Breast epithelium (tissue), 3 donors: ENCODE data around the gene E4F1.

Experiments
- POLR2A ChIP-seq: fragments of 450-650 bp; IDR thresholded peaks from one replicate; pipeline ENCODE4 v1.6.1; 2016; ENCODE audit warnings: antibody characterized with exemption, mild to moderate bottlenecking, moderate library complexity
- POLR2AphosphoS5 ChIP-seq, 3 donors: sonication (generic); formaldehyde crosslinking; IDR thresholded peaks; one replicate each; pipeline ENCODE4 v1.6.1; 2017; ENCODE audit warnings: antibody characterized with exemption in 3 of 3
- TF ChIP-seq, protein P1 (sequence below), 3 donors: fragments of 450-650 bp; IDR thresholded peaks; one replicate each; pipeline ENCODE4 v1.5.1; 2016 to 2017; ENCODE audit warnings: antibody characterized with exemption in 3 of 3, mild to moderate bottlenecking in 3 of 3, moderate library complexity in 3 of 3

DNA sequence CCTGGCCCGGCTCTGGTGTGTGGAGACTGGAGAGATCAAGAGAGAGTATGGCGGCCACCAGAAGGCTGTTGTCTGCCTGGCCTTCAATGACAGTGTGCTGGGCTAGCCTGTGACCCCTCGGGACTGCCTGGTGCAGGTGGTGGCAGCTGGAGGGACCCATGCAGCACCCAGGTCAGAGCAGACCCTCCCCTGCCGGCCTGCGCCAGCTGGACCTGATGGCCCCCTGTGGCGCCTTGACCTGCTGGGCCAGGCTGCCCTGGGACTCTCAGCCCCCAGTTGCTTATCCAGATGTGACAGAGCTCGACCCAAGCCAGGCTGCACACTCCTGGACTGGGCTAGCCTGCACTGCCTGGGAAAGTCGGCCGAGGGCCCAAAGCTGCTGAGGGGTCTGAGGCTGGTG lies 14.6 kb upstream of the E4F1 start:
- TF ChIP-seq, protein P1, sequence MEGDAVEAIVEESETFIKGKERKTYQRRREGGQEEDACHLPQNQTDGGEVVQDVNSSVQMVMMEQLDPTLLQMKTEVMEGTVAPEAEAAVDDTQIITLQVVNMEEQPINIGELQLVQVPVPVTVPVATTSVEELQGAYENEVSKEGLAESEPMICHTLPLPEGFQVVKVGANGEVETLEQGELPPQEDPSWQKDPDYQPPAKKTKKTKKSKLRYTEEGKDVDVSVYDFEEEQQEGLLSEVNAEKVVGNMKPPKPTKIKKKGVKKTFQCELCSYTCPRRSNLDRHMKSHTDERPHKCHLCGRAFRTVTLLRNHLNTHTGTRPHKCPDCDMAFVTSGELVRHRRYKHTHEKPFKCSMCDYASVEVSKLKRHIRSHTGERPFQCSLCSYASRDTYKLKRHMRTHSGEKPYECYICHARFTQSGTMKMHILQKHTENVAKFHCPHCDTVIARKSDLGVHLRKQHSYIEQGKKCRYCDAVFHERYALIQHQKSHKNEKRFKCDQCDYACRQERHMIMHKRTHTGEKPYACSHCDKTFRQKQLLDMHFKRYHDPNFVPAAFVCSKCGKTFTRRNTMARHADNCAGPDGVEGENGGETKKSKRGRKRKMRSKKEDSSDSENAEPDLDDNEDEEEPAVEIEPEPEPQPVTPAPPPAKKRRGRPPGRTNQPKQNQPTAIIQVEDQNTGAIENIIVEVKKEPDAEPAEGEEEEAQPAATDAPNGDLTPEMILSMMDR (IDR thresholded peaks at IDR 0.05) = no peak
- TF ChIP-seq POLR2A (no peak), POLR2AphosphoS5 (IDR thresholded peaks at IDR 0.05) (no peak)
